Neural progenitor cell (in vitro differentiated cells): ENCODE measurements around the gene CEP85.

Source experiments
- EZH2 ChIP-seq: fragments of 200-600 bp; sonication (generic); IDR thresholded peaks from 2 replicates; pipeline ENCODE4 v1.6.1; 2017; ENCODE audit warnings: antibody characterized with exemption, mild to moderate bottlenecking, moderate library complexity
- EZH2phosphoT487 ChIP-seq: fragments of 200-600 bp; sonication (generic); IDR thresholded peaks from 2 replicates; pipeline ENCODE4 v1.6.1; 2017; ENCODE audit warnings: antibody characterized with exemption
- TF ChIP-seq, protein P1 (sequence below): fragments of 200-600 bp; sonication (generic); IDR thresholded peaks from 2 replicates; pipeline ENCODE4 v1.5.1; 2017; ENCODE audit warnings: antibody characterized with exemption, mild to moderate bottlenecking

DNA sequence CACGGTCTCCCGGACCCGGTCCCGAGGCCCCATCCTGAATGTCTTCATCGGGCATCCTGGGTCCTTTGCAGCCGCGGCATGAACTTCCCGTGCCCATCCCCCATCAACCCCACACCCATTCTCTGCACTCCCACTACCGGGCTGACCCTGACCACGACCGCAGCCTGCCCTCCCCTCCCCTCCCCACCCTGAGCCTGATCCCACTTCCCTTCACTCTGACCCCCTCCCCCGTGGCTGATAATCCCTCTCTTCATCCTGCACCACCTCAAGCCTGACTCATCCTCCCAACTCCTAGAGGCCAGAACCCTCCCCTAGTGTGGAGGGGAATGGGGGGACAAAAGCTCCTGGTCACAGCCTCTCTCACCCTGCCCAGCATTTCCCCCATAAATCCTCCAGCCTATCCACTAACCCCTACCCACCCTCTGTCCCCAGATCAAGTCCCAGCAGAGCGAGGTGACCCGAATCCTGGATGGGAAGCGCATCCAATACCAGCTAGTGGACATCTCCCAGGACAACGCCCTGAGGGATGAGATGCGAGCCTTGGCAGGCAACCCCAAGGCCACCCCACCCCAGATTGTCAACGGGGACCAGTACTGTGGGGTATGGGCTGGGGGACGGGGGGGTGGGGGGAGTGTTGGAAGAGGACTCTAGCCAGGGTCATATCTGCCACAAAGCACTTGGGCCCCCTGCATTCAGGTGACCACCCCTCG lies 46.5 kb downstream of the CEP85 start:
- TF ChIP-seq, protein P1, sequence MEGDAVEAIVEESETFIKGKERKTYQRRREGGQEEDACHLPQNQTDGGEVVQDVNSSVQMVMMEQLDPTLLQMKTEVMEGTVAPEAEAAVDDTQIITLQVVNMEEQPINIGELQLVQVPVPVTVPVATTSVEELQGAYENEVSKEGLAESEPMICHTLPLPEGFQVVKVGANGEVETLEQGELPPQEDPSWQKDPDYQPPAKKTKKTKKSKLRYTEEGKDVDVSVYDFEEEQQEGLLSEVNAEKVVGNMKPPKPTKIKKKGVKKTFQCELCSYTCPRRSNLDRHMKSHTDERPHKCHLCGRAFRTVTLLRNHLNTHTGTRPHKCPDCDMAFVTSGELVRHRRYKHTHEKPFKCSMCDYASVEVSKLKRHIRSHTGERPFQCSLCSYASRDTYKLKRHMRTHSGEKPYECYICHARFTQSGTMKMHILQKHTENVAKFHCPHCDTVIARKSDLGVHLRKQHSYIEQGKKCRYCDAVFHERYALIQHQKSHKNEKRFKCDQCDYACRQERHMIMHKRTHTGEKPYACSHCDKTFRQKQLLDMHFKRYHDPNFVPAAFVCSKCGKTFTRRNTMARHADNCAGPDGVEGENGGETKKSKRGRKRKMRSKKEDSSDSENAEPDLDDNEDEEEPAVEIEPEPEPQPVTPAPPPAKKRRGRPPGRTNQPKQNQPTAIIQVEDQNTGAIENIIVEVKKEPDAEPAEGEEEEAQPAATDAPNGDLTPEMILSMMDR = no peak
- no peak for TF ChIP-seq EZH2
- TF ChIP-seq EZH2phosphoT487 = no peak
